GM23338 (cell line): ENCODE data around the gene DHRSX.

Experiments
- EZH2 ChIP-seq: fragments of 200-600 bp; sonication (generic); IDR thresholded peaks from one replicate; pipeline ENCODE4 v1.8.0; 2017; ENCODE audit warnings: antibody characterized with exemption, mild to moderate bottlenecking, low read depth; ENCODE audit not compliant: unreplicated experiment
- EZH2phosphoT487 ChIP-seq: fragments of 200-600 bp; sonication (generic); IDR thresholded peaks from one replicate; pipeline ENCODE4 v1.8.1; 2018; ENCODE audit warnings: antibody characterized with exemption; ENCODE audit not compliant: unreplicated experiment
- TF ChIP-seq, protein P1 (sequence below): IDR thresholded peaks from one replicate; pipeline ENCODE4 v1.6.1; 2018; ENCODE audit warnings: antibody characterized with exemption; ENCODE audit not compliant: unreplicated experiment
- TF ChIP-seq, protein P2 (sequence below), 2 experiments: fragments of 200-600 bp in 1 of 2; sonication (generic) in 1 of 2; conservative IDR thresholded peaks; 2 replicates each; pipeline versions ENCODE4 v1.5.1 to v1.6.1; 2016 to 2017; ENCODE audit warnings: antibody characterized with exemption in 2 of 2, low read depth in 2 of 2, mild to moderate bottlenecking in 2 of 2, moderate library complexity in 1 of 2
- TF ChIP-seq, protein P3 (sequence below): IDR thresholded peaks from 2 replicates; pipeline ENCODE4 v1.6.1; 2016; ENCODE audit warnings: antibody characterized with exemption

DNA sequence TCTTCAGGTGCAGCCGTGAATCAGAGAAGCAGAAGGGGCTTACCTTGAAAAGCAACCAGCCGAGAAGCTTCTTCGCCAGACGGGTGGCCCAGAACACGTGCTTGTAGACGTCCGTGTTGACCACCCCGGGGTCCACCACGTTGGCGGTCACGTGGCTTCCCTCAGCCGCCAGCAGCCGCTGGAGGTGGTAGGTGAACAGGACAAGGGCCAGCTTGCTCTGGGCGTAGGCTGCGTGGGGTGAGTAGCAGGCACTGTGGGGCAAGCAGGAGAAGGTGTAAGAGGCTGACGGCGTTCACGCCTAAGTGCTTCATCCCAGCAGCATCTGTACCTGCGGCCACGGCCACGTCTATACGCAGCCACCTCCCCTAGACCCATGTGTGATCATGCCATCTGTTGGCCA is 257.8 kb downstream of the DHRSX start:
- TF ChIP-seq EZH2: no peak
- TF ChIP-seq, protein P1, sequence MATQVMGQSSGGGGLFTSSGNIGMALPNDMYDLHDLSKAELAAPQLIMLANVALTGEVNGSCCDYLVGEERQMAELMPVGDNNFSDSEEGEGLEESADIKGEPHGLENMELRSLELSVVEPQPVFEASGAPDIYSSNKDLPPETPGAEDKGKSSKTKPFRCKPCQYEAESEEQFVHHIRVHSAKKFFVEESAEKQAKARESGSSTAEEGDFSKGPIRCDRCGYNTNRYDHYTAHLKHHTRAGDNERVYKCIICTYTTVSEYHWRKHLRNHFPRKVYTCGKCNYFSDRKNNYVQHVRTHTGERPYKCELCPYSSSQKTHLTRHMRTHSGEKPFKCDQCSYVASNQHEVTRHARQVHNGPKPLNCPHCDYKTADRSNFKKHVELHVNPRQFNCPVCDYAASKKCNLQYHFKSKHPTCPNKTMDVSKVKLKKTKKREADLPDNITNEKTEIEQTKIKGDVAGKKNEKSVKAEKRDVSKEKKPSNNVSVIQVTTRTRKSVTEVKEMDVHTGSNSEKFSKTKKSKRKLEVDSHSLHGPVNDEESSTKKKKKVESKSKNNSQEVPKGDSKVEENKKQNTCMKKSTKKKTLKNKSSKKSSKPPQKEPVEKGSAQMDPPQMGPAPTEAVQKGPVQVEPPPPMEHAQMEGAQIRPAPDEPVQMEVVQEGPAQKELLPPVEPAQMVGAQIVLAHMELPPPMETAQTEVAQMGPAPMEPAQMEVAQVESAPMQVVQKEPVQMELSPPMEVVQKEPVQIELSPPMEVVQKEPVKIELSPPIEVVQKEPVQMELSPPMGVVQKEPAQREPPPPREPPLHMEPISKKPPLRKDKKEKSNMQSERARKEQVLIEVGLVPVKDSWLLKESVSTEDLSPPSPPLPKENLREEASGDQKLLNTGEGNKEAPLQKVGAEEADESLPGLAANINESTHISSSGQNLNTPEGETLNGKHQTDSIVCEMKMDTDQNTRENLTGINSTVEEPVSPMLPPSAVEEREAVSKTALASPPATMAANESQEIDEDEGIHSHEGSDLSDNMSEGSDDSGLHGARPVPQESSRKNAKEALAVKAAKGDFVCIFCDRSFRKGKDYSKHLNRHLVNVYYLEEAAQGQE: no peak
- TF ChIP-seq, protein P2, sequence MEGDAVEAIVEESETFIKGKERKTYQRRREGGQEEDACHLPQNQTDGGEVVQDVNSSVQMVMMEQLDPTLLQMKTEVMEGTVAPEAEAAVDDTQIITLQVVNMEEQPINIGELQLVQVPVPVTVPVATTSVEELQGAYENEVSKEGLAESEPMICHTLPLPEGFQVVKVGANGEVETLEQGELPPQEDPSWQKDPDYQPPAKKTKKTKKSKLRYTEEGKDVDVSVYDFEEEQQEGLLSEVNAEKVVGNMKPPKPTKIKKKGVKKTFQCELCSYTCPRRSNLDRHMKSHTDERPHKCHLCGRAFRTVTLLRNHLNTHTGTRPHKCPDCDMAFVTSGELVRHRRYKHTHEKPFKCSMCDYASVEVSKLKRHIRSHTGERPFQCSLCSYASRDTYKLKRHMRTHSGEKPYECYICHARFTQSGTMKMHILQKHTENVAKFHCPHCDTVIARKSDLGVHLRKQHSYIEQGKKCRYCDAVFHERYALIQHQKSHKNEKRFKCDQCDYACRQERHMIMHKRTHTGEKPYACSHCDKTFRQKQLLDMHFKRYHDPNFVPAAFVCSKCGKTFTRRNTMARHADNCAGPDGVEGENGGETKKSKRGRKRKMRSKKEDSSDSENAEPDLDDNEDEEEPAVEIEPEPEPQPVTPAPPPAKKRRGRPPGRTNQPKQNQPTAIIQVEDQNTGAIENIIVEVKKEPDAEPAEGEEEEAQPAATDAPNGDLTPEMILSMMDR (conservative IDR thresholded peaks at IDR 0.05; ENCODE audit: low read depth in 2 of 2): no peak
- TF ChIP-seq, protein P3, sequence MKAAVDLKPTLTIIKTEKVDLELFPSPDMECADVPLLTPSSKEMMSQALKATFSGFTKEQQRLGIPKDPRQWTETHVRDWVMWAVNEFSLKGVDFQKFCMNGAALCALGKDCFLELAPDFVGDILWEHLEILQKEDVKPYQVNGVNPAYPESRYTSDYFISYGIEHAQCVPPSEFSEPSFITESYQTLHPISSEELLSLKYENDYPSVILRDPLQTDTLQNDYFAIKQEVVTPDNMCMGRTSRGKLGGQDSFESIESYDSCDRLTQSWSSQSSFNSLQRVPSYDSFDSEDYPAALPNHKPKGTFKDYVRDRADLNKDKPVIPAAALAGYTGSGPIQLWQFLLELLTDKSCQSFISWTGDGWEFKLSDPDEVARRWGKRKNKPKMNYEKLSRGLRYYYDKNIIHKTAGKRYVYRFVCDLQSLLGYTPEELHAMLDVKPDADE: no peak
- TF ChIP-seq EZH2phosphoT487: no peak
